HL-60 (cell line): ENCODE data around the gene SNAI3.

Source experiments
- GABPA ChIP-seq: IDR thresholded peaks from 2 replicates; pipeline ENCODE4 v1.6.1; 2012; ENCODE audit warnings: low read depth
- TF ChIP-seq, protein P1 (sequence below): IDR thresholded peaks from 2 replicates; pipeline ENCODE4 v1.6.1; 2012; ENCODE audit warnings: low read depth; ENCODE audit not compliant: insufficient replicate concordance
- TF ChIP-seq, protein P2 (sequence below): IDR thresholded peaks from one replicate; pipeline ENCODE4 v1.5.1; 2011; ENCODE audit warnings: low read length, control low read depth, inconsistent platforms; ENCODE audit not compliant: insufficient read depth

DNA sequence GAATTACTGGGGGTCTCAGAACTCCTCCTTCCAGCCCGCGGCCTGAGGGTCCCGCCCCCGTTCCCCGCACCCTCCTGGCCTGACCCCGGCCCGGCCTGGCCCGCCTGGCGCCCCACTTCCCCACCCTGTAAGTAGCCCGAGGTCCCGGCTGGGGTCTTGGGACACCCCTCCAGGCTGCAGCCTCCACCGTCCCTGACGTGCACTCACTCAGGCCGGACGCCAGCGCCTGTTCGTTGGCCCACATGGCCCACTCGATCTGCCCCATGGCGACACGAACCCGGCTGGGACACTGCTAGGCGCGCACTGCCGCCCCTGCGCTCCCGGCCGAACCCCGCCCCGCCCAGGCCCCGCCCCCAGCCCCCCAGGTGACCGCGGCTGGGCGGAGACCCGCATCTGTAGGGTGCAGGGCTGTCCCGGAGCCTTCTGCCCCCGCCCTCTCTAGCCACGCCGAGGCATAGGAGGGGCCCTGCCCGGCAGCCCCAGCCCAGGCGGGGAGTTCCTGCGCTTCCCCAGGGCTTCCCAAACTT lies 35.5 kb downstream of the SNAI3 start, which contains the start of gene CYBA:
- TF ChIP-seq GABPA, result no peak
- TF ChIP-seq, protein P1, sequence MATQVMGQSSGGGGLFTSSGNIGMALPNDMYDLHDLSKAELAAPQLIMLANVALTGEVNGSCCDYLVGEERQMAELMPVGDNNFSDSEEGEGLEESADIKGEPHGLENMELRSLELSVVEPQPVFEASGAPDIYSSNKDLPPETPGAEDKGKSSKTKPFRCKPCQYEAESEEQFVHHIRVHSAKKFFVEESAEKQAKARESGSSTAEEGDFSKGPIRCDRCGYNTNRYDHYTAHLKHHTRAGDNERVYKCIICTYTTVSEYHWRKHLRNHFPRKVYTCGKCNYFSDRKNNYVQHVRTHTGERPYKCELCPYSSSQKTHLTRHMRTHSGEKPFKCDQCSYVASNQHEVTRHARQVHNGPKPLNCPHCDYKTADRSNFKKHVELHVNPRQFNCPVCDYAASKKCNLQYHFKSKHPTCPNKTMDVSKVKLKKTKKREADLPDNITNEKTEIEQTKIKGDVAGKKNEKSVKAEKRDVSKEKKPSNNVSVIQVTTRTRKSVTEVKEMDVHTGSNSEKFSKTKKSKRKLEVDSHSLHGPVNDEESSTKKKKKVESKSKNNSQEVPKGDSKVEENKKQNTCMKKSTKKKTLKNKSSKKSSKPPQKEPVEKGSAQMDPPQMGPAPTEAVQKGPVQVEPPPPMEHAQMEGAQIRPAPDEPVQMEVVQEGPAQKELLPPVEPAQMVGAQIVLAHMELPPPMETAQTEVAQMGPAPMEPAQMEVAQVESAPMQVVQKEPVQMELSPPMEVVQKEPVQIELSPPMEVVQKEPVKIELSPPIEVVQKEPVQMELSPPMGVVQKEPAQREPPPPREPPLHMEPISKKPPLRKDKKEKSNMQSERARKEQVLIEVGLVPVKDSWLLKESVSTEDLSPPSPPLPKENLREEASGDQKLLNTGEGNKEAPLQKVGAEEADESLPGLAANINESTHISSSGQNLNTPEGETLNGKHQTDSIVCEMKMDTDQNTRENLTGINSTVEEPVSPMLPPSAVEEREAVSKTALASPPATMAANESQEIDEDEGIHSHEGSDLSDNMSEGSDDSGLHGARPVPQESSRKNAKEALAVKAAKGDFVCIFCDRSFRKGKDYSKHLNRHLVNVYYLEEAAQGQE, result no peak
- TF ChIP-seq, protein P2, sequence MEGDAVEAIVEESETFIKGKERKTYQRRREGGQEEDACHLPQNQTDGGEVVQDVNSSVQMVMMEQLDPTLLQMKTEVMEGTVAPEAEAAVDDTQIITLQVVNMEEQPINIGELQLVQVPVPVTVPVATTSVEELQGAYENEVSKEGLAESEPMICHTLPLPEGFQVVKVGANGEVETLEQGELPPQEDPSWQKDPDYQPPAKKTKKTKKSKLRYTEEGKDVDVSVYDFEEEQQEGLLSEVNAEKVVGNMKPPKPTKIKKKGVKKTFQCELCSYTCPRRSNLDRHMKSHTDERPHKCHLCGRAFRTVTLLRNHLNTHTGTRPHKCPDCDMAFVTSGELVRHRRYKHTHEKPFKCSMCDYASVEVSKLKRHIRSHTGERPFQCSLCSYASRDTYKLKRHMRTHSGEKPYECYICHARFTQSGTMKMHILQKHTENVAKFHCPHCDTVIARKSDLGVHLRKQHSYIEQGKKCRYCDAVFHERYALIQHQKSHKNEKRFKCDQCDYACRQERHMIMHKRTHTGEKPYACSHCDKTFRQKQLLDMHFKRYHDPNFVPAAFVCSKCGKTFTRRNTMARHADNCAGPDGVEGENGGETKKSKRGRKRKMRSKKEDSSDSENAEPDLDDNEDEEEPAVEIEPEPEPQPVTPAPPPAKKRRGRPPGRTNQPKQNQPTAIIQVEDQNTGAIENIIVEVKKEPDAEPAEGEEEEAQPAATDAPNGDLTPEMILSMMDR, result no peak
